T-cell (primary cell): ENCODE results near the gene CLEC4G. TPM values are rescaled to one million over a fixed set of nuclear protein-coding genes. Genes with fewer than 3 reads are reported as not detected.

Experiments
- ATAC-seq, 4 experiments: fragments of 200-7000 bp in 3 of 4; fragments of 150-1000 bp in 1 of 4; cut with Tn5 transposase; replicated peaks in 1 of 4; 1 replicate in 3 of 4; 2 replicates in 1 of 4; pipeline ENCODE4 v1.10.0; 2021; ENCODE audit warnings: moderate library complexity in 3 of 4, mild to moderate bottlenecking in 2 of 4, moderate number of reproducible peaks in 1 of 4
- CTCF ChIA-PET, 2 donors: fragments of 300-600 bp; sonication (Branson Sonifier 250); formaldehyde crosslinking; loops; one replicate each; lab custom pipeline; 2022; ENCODE audit warnings: antibody characterized with exemption in 2 of 2; lab: Charles Lee
- POLR2A ChIA-PET, 2 donors: fragments of 300-600 bp; sonication (Branson Sonifier 250); formaldehyde crosslinking; loops; one replicate each; lab custom pipeline; 2022; ENCODE audit warnings: antibody characterized with exemption in 2 of 2; lab: Charles Lee
- DNase-seq, 35 experiments: peaks; one replicate each; pipeline versions ENCODE4 v3.0.0 to v3.0.0-alpha.2; 2013 to 2023
- H3K27ac ChIP-seq: one replicate; pipeline ENCODE4 v1.5.1; 2013; ENCODE audit warnings: low read length
- H3K27me3 ChIP-seq, 2 experiments: replicated peaks in 1 of 2; 1 replicate in 1 of 2; 2 replicates in 1 of 2; pipeline versions ENCODE4 v1.6.1 to v1.7.0; 2013; ENCODE audit warnings: low read length in 1 of 2, mixed read lengths in 1 of 2; ENCODE audit not compliant: control insufficient read depth in 2 of 2, insufficient read depth in 2 of 2; ENCODE audit errors: extremely low read depth in 1 of 2
- H3K36me3 ChIP-seq, 2 donors: 1 replicate in 1 of 2; 2 replicates in 1 of 2; pipeline versions ENCODE4 v1.6.1 to v1.7.0; 2013; ENCODE audit warnings: low read length in 1 of 2; ENCODE audit not compliant: control insufficient read depth in 2 of 2, insufficient read depth in 1 of 2; ENCODE audit errors: extremely low read depth in 1 of 2
- H3K4me1 ChIP-seq, 2 experiments: 1 replicate in 1 of 2; 2 replicates in 1 of 2; pipeline versions ENCODE4 v1.6.1 to v1.7.0; 2013; ENCODE audit warnings: low read length in 2 of 2, mixed read lengths in 1 of 2; ENCODE audit not compliant: insufficient read depth in 2 of 2, control insufficient read depth in 1 of 2; ENCODE audit errors: extremely low read depth in 1 of 2
- H3K4me3 ChIP-seq, 2 donors: 1 replicate in 1 of 2; 2 replicates in 1 of 2; pipeline versions ENCODE4 v1.5.1 to v1.7.0; 2013; ENCODE audit warnings: mild to moderate bottlenecking in 2 of 2, low read length in 1 of 2, moderate library complexity in 1 of 2; ENCODE audit not compliant: control insufficient read depth in 1 of 2; ENCODE audit errors: extremely low read depth in 1 of 2
- H3K9me3 ChIP-seq: 2 replicates; pipeline ENCODE4 v1.7.0; 2013
- H3K27ac Mint-ChIP-seq, 2 donors: one replicate each; pipeline ENCODE4 v1.8.0; 2020 to 2021; ENCODE audit warnings: mild to moderate bottlenecking in 2 of 2, mixed read lengths in 2 of 2
- H3K27me3 Mint-ChIP-seq, 2 donors: one replicate each; pipeline ENCODE4 v1.8.0; 2021 to 2022; ENCODE audit warnings: mixed read lengths in 2 of 2
- H3K36me3 Mint-ChIP-seq: one replicate; pipeline ENCODE4 v1.8.0; 2021; ENCODE audit warnings: mixed read lengths
- H3K4me1 Mint-ChIP-seq, 3 donors: one replicate each; pipeline ENCODE4 v1.8.0; 2020 to 2022; ENCODE audit warnings: mixed read lengths in 3 of 3, mild to moderate bottlenecking in 1 of 3
- H3K4me3 Mint-ChIP-seq, 3 donors: one replicate each; pipeline ENCODE4 v1.8.0; 2020 to 2022; ENCODE audit warnings: mild to moderate bottlenecking in 3 of 3, mixed read lengths in 3 of 3, moderate library complexity in 3 of 3
- H3K9me3 Mint-ChIP-seq, 3 donors: one replicate each; pipeline ENCODE4 v1.8.0; 2020 to 2022; ENCODE audit warnings: mixed read lengths in 3 of 3
- WGBS: methylation state at CpG from one replicate; pipeline ENCODE4 v1.1.5; 2013; ENCODE audit warnings: missing lambda C conversion rate; ENCODE audit not compliant: insufficient coverage; 5-methylcytosine and 5-hydroxymethylcytosine counted together
- total RNA-seq, 35 experiments: library from RNA in 6 of 35; stranded (reverse) in 6 of 35; fragments of 120-200 nt in 1 of 35; gene quantifications; one replicate each; pipeline versions ENCODE4 v1.2.1 to v1.2.4 and lab custom pipeline; 2013 to 2026

Gene CLEC4G
- total RNA-seq, 5 donors from 2014 or later (not counting 1 experiment from before 2014, with no cell fraction given), result not detected

DNA sequence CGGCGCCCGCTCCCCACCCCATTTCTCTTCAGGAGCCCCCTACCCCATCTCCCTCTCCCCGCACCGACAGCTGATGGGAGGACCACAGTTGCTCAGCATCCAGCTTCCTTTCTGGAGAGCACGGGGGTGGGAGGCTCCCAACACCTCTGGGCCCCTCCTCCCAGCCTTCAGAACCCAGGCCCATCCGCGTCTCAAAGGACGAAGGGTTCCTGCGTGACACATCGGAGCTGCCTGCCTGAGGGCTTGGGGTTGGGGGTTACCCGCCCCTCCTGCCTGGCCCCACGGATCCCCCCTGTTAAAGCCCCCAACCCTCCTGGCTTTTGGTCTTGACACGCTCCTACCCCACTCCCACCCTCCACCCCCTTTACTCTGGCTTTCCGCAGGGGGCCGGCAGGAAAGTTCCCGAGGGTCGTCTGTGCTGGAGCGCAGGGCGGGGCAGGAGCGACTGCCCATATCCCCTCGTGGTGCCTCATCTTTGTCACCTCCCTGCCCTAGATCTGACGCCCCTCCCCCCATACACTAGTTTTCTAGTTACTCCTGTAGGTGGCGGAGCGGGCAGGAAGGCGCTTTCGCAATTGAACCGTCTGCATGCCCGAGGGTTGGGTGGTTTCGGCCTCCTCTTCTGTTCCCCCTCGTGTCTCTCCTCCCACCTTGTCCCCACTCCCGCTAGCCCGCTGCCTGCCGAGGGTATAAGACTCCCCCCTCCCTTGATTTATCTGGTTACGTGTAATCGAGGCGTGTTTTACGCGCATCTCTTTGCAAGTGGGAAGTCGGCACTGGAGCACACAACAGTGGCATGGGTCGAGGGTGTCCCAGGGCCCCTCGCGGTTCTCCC is 50.4 kb downstream of the CLEC4G start:
- H3K9me3 Mint-ChIP-seq, result no peaks in the 10 kb centered on the region
- Histone ChIP-seq H3K4me3 (peak overlapping the region; percentile 86 to 100), H3K9me3 (no peaks in the 10 kb centered on the region), H3K36me3 (peaks cover 8 to 16% of the 10 kb centered on the region in 2 donors), H3K27ac (peak overlapping the region; percentile 78), H3K27me3 (peaks cover 0 to 27% of the 10 kb centered on the region in 2 experiments), H3K4me1 (peaks cover 18 to 43% of the 10 kb centered on the region in 2 experiments)
- DNase-seq (peak; percentile 64 to 91 (median 80)), ATAC-seq (peak; percentile 52 to 61 (median 58))
- H3K27me3 Mint-ChIP-seq, result peaks cover 10 to 22% of the 10 kb centered on the region in 2 donors
- 15% methylated on average over 29 of the region's 43 CpGs for WGBS
- peaks cover 12% of the 10 kb centered on the region for H3K36me3 Mint-ChIP-seq
- H3K4me3 Mint-ChIP-seq, result peak overlapping the region; percentile 85 to 92 (median 87)
- peaks cover 30 to 48% (median 35%) of the 10 kb centered on the region in 3 donors for H3K4me1 Mint-ChIP-seq
- ChIA-PET POLR2A (interaction anchor here in 1 of 2 donors (0.5 to 0.7 kb wide), 2 partner anchors 23 to 469 kb away, joined by 4 to 5 read pairs; no protein-coding TSS in a partner anchor), CTCF (interaction anchor here in 1 of 2 donors (0.6 to 1.7 kb wide), 17 partner anchors 13 to 222 kb away, joined by 3 to 24 read pairs (median 3); partner anchors contain the start of genes MAP2K7, PET100, RETN and XAB2)
- H3K27ac Mint-ChIP-seq, result peak overlapping the region; percentile 86 to 89

DNA sequence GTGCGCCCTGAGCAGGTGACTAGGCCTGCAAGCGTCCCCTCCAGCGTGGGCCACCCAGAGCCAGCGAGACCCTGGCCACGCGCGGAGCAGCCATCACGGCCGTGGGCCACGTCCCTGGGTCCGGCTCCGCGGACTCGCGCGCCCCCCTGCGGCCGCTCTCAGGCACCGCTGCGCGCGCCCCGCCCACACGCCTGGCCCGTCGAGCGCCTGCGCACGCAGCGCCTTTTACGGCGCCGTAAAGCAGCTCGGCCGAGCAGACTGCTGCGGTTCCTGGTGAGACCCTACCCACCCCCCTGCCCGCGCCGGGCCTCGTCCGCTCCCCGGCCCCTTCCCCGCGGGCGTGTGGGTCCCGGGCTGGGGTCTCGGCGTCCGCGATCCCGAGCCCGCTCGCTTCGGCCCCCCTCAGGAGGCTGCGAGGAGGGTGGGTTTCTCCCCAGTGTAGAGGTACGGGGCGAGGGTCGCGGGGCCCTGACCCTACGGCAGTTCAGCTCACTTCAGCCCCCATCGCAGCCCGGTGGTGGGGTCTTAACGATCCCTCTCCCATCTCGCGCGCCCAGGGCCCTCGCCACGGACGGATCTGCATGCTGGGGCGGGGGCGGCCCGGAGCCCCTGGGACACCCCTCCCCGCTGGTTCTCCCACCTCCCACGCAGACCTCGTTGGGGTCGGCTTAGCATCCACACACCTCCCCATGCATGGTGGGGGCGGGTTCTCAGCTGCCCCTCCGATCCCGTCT is 51.1 kb downstream of the CLEC4G start, which contains the start of gene TRAPPC5:
Gene TRAPPC5 (plus strand): TSS at position 228 of the 734 bp plus-strand sequence. CDS start 1,421 bp downstream, outside the sequence.
- peaks cover 8 to 16% of the 10 kb centered on the region in 2 donors for H3K36me3 ChIP-seq
- H3K4me1 ChIP-seq, result peaks cover 19 to 49% of the 10 kb centered on the region in 2 experiments
- DNase-seq (peak; percentile 67 to 94 (median 80)), ATAC-seq (peak; percentile 62 to 77 (median 74))
- H3K4me3 Mint-ChIP-seq, result peak within 1 kb of the TSS; percentile 85 to 92 (median 87)
- peaks cover 14 to 28% of the 10 kb centered on the region in 2 donors for H3K27me3 Mint-ChIP-seq
- H3K27ac Mint-ChIP-seq, result peak within 1 kb of the TSS; percentile 86 to 89
- peaks cover 0 to 30% of the 10 kb centered on the region in 2 experiments for H3K27me3 ChIP-seq
- peak within 1 kb of the TSS; percentile 78 for H3K27ac ChIP-seq
- H3K4me1 Mint-ChIP-seq, result peaks cover 34 to 55% (median 43%) of the 10 kb centered on the region in 3 donors
- CTCF ChIA-PET, result interaction anchor here in 1 of 2 donors (0.6 to 1.7 kb wide), 17 partner anchors 12 to 223 kb away, joined by 3 to 24 read pairs (median 3); partner anchors contain the start of genes MAP2K7, PET100, RETN and XAB2
- no peaks in the 10 kb centered on the region for H3K9me3 ChIP-seq
- POLR2A ChIA-PET, result interaction anchor here (0.5 to 0.7 kb wide), 5 partner anchors 12 to 468 kb away, joined by 3 to 5 read pairs (median 4); no protein-coding TSS in a partner anchor
- under 1% methylated on average over 58 of the region's 79 CpGs for WGBS
- peak within 1 kb of the TSS; percentile 86 to 100 for H3K4me3 ChIP-seq
- H3K36me3 Mint-ChIP-seq, result peaks cover 12% of the 10 kb centered on the region
- no peaks in the 10 kb centered on the region for H3K9me3 Mint-ChIP-seq

DNA sequence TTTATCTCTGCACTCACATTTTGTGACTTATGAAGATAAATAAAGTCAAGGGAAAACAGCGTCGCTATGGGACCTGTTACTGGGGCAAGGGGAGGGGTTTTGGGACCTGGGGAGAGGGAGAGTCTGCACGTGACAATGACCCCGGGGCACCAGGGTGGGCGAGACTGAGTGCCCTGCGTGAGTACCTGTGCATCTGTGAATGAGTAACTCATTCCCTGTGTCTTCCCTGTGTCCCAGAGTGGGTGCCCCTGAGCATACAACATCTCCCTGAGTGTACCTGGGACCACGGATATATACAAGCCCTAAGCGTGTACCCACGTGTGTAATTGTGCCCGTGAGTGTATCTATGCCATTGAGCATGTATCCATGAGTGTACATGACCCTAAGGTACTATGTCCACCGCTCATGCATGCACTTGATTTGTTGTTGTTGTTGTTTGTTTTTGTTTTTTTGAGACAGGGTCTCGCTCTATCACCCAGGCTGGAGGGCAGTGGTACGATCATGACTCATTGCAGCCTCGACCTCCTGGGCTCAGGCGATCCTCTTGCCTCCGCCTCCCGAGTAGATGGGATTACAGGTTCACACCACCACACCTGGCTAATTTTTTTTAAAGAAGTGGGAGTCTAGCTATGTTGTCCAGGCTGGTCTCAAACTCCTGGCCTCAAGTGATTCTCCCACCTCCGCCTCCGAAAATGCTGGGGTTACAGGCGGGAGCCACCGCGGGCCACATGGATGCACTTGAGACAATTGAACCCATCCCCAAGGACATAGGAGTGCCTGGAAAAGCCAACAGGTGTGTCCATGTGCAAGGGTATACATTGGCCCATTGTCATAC is 51.9 kb downstream of the CLEC4G start:
- Mint-ChIP-seq H3K9me3 (no peaks in the 10 kb centered on the region), H3K27ac (peak overlapping the region; percentile 31 to 34), H3K27me3 (peaks cover 15 to 30% of the 10 kb centered on the region in 2 donors), H3K36me3 (peaks cover 5% of the 10 kb centered on the region), H3K4me1 (peaks cover 35 to 54% (median 40%) of the 10 kb centered on the region in 3 donors), H3K4me3 (peak overlapping the region; percentile 69 to 92 (median 75))
- Histone ChIP-seq H3K4me3 (peak overlapping the region; percentile 50 to 100), H3K27ac (no peak overlapping the region), H3K9me3 (no peaks in the 10 kb centered on the region), H3K27me3 (peaks cover 0 to 38% of the 10 kb centered on the region in 2 experiments), H3K4me1 (peaks cover 19 to 49% of the 10 kb centered on the region in 2 experiments), H3K36me3 (peaks cover 5 to 16% of the 10 kb centered on the region in 2 donors)
- 50% methylated on average over 13 of the region's 22 CpGs for WGBS
- ChIA-PET POLR2A (interaction anchor here (0.5 to 0.6 kb wide), 3 partner anchors 11 to 380 kb away, joined by 3 to 5 read pairs (median 3); no protein-coding TSS in a partner anchor), CTCF (interaction anchor here in 1 of 2 donors (0.8 to 1.7 kb wide), 8 partner anchors 11 to 224 kb away, joined by 3 to 24 read pairs (median 4); partner anchors contain the start of genes MAP2K7 and RETN)
- DNase-seq (no peak), ATAC-seq (no peak)

DNA sequence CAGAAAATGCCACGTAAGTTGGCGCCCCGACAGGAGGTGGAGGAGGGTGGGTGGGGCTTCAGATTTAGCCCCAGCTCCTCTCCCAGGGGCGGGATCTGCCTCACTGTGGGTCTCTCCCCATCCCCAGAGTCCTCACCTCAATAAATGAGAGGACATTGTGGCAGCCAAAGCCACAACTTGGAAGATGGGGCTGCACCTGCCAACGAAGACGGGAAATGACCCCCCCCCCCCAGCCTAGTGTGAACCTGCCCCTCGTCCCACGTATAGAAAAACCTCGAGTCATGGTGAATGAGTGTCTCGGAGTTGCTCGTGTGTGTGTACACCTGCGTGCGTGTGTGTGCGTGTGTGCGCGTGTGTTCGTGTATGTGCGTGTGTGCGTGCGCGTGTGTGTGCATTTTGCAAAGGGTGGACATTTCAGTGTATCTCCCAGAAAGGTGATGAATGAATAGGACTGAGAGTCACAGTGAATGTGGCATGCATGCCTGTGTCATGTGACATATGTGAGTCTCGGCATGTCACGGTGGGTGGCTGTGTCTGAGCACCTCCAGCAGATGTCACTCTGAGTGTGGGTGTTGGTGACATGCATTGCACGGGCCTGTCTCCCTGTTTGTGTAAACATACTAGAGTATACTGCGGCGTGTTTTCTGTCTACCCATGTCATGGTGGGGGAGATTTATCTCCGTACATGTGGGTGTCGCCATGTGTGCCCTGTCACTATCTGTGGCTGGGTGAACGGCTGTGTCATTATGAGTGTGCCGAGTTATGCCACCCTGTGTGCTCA is 52.7 kb downstream of the CLEC4G start:
- Histone ChIP-seq H3K27ac (no peak overlapping the region), H3K9me3 (no peaks in the 10 kb centered on the region), H3K4me1 (peaks cover 22 to 49% of the 10 kb centered on the region in 2 experiments), H3K36me3 (peaks cover 4 to 16% of the 10 kb centered on the region in 2 donors), H3K27me3 (peaks cover 0 to 41% of the 10 kb centered on the region in 2 experiments), H3K4me3 (no peak overlapping the region)
- DNase-seq (peak; percentile 45 to 85 (median 71)), ATAC-seq (peak; percentile 61 to 77 (median 66))
- Mint-ChIP-seq H3K4me1 (peaks cover 39 to 59% (median 47%) of the 10 kb centered on the region in 3 donors), H3K9me3 (no peaks in the 10 kb centered on the region), H3K4me3 (peak overlapping the region; percentile 69 to 92 (median 75)), H3K27me3 (peaks cover 15 to 30% of the 10 kb centered on the region in 2 donors), H3K27ac (peak overlapping the region in 1 of 2 donors; percentile 68), H3K36me3 (peaks cover 5% of the 10 kb centered on the region)
- POLR2A ChIA-PET, result no interaction called here
- CTCF ChIA-PET, result interaction anchor here in 1 of 2 donors (0.6 to 0.7 kb wide), 3 partner anchors 27 to 265 kb away, joined by 3 to 4 read pairs (median 3); no protein-coding TSS in a partner anchor
- 42% methylated on average over 16 of the region's 30 CpGs for WGBS
